IPS DF 6.9 (cell line): ENCODE measurements around the gene NUDT16.

Experiments used
- DNase-seq: peaks from one replicate; pipeline ENCODE4 v3.0.0-alpha.2; 2013; ENCODE audit warnings: low read depth, low spot score
- H3K27ac ChIP-seq: one replicate; pipeline ENCODE4 v1.5.1; 2013; ENCODE audit warnings: low read length, control low read depth
- H3K27me3 ChIP-seq: 2 replicates; pipeline ENCODE4 v1.6.1; 2013; ENCODE audit warnings: mild to moderate bottlenecking, low read length; ENCODE audit not compliant: control insufficient read depth, insufficient read depth
- H3K36me3 ChIP-seq: 2 replicates; pipeline ENCODE4 v1.6.1; 2013; ENCODE audit warnings: low read length; ENCODE audit not compliant: control insufficient read depth, insufficient read depth
- H3K4me1 ChIP-seq: 2 replicates; pipeline ENCODE4 v1.6.1; 2013; ENCODE audit warnings: low read length; ENCODE audit not compliant: control insufficient read depth, insufficient read depth
- H3K4me3 ChIP-seq: 2 replicates; pipeline ENCODE4 v1.5.1; 2013; ENCODE audit warnings: mild to moderate bottlenecking, low read length
- H3K9me3 ChIP-seq: 2 replicates; pipeline ENCODE4 v1.6.1; 2013; ENCODE audit warnings: low read length, inconsistent platforms; ENCODE audit not compliant: control insufficient read depth, insufficient read depth
- WGBS: extraction: QIAGEN DNeasy Blood & Tissue Kit; methylation state at CpG from one replicate; pipeline ENCODE4 v1.1.7; 2013; ENCODE audit warnings: mixed read lengths, missing lambda C conversion rate; ENCODE audit not compliant: insufficient read length, insufficient coverage; 5-methylcytosine and 5-hydroxymethylcytosine counted together

The NUDT16 gene

GRCh38 chr3:131381445-131382291 lies at the start of gene NUDT16:
NUDT16 (plus strand) TSS chr3:131381774; CDS start chr3:131381805, 31 bp downstream.
- Histone ChIP-seq H3K27ac (no peak within 1 kb of the TSS), H3K9me3 (no peaks in the 10 kb centered on the region), H3K27me3 (no peaks in the 10 kb centered on the region), H3K4me1 (no peaks in the 10 kb centered on the region), H3K4me3 (peak within 1 kb of the TSS; percentile 80), H3K36me3 (peaks cover 2% of the 10 kb centered on the region; the same call in 1 of the 2 replicates)
- peak; percentile 93 for DNase-seq
- no CpG with 5 or more reads among the region's 73 CpGs for WGBS

- Histone ChIP-seq H3K27me3 (no peaks in the 10 kb centered on the region), H3K9me3 (peaks cover 2% of the 10 kb centered on the region; the same call in 1 of the 2 replicates), H3K27ac (no peak overlapping the region), H3K36me3 (no peaks in the 10 kb centered on the region), H3K4me1 (no peaks in the 10 kb centered on the region), H3K4me3 (no peak overlapping the region)
- no peak for DNase-seq
- WGBS, result no CpG with 5 or more reads among the region's 3 CpGs
Measured at GRCh38 chr3:131338948-131339640, 42.5 kb upstream of the NUDT16 start.

DNA sequence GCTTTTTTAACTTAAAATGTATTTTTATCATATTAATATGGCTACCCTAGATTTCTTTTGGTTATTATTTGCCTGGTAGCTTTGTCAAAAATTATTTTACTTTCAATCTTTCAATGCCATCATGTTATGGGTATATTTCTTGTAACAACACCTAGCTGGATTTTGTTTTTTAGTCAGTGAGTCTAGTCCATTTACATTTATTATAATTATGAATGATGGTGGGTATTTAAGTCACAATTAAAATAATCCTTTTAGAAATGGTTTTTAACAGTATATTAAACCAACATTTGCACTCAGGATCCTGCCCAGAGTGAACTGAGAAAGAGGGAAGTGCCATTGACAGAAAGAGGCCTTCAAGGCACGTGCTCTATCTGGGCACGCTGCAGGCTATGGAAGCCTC lies 39.8 kb upstream of the NUDT16 start:
- Histone ChIP-seq H3K27ac (no peak overlapping the region), H3K4me1 (no peaks in the 10 kb centered on the region), H3K27me3 (no peaks in the 10 kb centered on the region), H3K36me3 (no peaks in the 10 kb centered on the region), H3K9me3 (peaks cover 2% of the 10 kb centered on the region; the same call in 1 of the 2 replicates), H3K4me3 (no peak overlapping the region)
- WGBS, result no CpG with 5 or more reads among the region's 2 CpGs
- DNase-seq, result no peak

DNA sequence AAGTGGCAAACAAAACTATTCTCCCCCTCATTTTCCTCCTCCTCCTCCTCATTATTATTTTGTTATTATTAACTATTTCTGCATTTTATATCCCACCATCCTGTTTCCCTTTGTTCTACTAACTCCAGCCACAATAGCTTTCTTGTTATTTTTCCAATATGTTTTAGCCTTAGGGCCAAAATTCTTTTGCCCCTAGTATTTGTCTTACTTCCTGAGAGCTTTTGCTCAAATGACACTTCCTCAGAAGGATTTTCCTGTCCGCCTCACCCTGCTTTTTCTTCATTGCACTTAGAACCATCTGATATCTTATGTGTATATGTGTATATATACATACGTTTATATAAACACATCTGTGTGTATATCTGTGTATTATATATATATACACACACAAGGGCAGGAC lies 32.7 kb upstream of the NUDT16 start:
- Histone ChIP-seq H3K36me3 (no peaks in the 10 kb centered on the region), H3K27me3 (no peaks in the 10 kb centered on the region), H3K9me3 (no peaks in the 10 kb centered on the region; the same call in 1 of the 2 replicates), H3K4me3 (no peak overlapping the region), H3K27ac (no peak overlapping the region), H3K4me1 (no peaks in the 10 kb centered on the region; the same call in 1 of the 2 replicates)
- no peak for DNase-seq
- no CpG with 5 or more reads among the region's 2 CpGs for WGBS

DNA sequence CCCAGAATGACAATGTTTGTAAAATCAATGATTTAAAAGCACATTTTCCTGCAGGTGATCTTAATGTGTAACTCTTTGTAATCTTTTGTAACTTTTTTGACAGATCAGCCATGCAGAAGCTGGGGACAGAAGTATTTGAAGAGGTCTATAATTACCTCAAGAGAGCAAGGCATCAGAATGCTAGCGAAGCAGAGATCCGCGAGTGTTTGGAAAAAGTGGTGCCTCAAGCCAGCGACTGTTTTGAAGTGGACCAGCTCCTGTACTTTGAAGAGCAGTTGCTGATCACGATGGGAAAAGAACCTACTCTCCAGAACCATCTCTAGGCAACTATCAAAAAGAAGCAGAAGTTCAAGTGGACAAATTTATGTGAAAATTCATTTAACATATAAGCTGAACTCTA lies 32.1 kb upstream of the NUDT16 start:
- Histone ChIP-seq H3K27me3 (no peaks in the 10 kb centered on the region), H3K9me3 (no peaks in the 10 kb centered on the region), H3K4me1 (no peaks in the 10 kb centered on the region; the same call in 1 of the 2 replicates), H3K36me3 (no peaks in the 10 kb centered on the region), H3K4me3 (no peak overlapping the region), H3K27ac (no peak overlapping the region)
- no CpG with 5 or more reads among the region's 5 CpGs for WGBS
- no peak for DNase-seq

DNA sequence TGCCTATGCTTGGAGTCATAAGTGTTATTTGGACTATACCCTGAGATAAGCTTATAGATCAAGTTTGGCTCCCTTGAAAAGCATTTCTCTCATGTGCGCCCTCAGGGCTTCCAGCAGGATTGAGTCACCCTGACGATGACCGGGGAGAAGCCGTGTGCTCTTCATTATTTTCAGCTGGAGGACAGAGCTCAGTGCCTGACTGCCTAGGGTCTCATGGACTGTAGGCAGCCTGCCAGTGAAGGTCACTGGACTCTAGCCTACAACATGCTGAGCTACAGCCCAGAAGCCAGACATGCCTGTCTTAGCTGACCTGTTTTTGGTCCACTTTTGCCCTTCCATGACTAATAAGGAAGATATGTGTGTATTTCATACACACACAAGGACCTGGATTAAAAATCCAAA lies 31.6 kb upstream of the NUDT16 start:
- Histone ChIP-seq H3K4me1 (no peaks in the 10 kb centered on the region; the same call in 1 of the 2 replicates), H3K4me3 (no peak overlapping the region), H3K9me3 (no peaks in the 10 kb centered on the region), H3K27me3 (no peaks in the 10 kb centered on the region), H3K27ac (no peak overlapping the region), H3K36me3 (no peaks in the 10 kb centered on the region)
- no peak for DNase-seq
- no CpG with 5 or more reads among the region's 4 CpGs for WGBS

GRCh38 chr3:131350506-131350905 lies 31.1 kb upstream of the NUDT16 start:
- no CpG with 5 or more reads among the region's 1 CpG for WGBS
- Histone ChIP-seq H3K9me3 (no peaks in the 10 kb centered on the region), H3K4me3 (no peak overlapping the region), H3K4me1 (no peaks in the 10 kb centered on the region; the same call in 1 of the 2 replicates), H3K36me3 (no peaks in the 10 kb centered on the region), H3K27ac (no peak overlapping the region), H3K27me3 (no peaks in the 10 kb centered on the region)
- DNase-seq, result no peak

DNA sequence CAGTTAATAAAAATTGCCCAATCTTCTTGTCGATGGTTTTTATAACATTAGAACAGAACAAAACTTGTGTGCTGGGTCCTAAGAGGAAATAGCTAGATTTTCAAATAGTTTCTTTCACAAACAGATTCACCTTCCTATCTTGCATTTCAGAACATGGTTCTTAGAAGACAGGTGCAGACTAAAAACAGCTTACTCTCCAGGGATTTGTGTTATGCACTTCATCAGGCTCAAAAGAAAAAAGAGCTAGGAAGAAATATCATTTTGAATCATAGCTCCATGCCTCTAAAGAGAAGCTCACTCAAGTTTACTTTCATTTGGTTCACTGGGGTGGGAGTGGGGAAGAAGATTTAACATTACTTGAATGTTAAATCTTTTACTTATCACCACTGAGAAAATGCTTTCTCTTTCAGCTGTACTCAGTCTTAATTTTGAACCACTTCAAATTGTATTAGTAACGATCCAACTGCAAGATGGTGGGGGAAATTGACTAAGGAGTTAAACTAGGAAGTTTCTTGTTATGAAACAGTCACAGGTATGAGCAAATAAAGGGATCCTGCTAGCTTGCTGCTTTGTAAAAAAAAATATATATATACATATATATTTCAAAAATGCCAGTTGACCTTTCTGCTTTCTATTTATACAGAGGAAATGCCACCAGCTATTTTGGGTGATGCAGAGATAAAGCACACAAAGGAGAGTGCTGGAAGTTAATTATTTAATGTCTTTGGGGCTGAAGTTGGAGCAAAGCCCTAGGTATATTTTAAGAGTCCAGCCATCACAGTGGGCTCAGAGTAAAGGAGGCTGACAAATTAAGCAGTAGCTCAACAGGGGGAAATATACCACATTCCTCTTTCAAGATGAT lies 28.3 kb upstream of the NUDT16 start:
- no peak for DNase-seq
- Histone ChIP-seq H3K4me1 (no peaks in the 10 kb centered on the region; the same call in 1 of the 2 replicates), H3K9me3 (no peaks in the 10 kb centered on the region), H3K36me3 (no peaks in the 10 kb centered on the region), H3K27me3 (no peaks in the 10 kb centered on the region), H3K27ac (no peak overlapping the region), H3K4me3 (no peak overlapping the region)
- no CpG with 5 or more reads among the region's 2 CpGs for WGBS

DNA sequence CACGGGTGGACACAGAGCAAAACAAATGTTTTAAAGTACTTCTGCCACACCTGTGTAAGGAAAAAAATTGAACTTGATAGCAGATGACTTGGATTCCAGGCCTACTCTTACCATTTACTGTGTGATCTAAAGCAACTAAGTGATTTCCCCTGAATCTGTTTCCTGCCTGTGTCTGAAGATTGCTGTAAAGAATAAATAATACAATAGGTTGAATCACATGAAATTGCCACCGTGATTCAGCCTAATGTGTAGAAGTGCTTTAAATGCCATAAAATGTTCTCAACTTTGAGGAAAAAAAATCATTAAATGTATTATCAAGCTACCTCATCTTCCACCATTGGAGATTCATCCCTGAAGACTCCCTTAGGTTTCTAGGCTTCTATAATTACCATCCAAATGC lies 27.6 kb upstream of the NUDT16 start:
- no CpG with 5 or more reads among the region's 2 CpGs for WGBS
- H3K4me1 ChIP-seq, result no peaks in the 10 kb centered on the region; the same call in 1 of the 2 replicates
- no peak overlapping the region for H3K4me3 ChIP-seq
- no peaks in the 10 kb centered on the region for H3K27me3 ChIP-seq
- no peak overlapping the region for H3K27ac ChIP-seq
- no peaks in the 10 kb centered on the region for H3K9me3 ChIP-seq
- no peaks in the 10 kb centered on the region for H3K36me3 ChIP-seq
- DNase-seq, result no peak
